ENCODE results near the gene RANBP17.

DNA sequence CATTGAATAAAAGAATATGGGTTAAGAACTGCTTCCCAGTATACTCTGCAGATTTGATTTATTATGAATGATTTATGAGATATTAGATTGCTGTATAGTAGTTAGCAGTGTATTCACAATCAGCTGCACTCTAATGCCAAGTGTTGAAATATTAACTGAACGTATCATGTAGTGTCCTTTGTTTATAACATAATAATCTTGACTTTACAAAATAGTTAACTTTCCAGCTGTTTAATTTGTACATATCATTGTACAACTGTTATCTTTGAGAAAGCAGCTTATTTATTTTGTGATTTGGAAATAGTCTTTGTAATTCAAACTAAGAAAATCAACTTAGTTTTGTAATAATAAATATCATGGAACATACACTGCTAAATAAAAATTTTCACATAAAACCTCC lies 219.5 kb downstream of the RANBP17 start:
- TF ChIP-seq CTCF (IDR thresholded peaks at IDR 0.05; ENCODE audit: insufficient read depth, low read length), result no peak
- no peak for TF ChIP-seq POLR2AphosphoS5 (IDR thresholded peaks at IDR 0.05; ENCODE audit: low read depth)
- TF ChIP-seq, protein P1, sequence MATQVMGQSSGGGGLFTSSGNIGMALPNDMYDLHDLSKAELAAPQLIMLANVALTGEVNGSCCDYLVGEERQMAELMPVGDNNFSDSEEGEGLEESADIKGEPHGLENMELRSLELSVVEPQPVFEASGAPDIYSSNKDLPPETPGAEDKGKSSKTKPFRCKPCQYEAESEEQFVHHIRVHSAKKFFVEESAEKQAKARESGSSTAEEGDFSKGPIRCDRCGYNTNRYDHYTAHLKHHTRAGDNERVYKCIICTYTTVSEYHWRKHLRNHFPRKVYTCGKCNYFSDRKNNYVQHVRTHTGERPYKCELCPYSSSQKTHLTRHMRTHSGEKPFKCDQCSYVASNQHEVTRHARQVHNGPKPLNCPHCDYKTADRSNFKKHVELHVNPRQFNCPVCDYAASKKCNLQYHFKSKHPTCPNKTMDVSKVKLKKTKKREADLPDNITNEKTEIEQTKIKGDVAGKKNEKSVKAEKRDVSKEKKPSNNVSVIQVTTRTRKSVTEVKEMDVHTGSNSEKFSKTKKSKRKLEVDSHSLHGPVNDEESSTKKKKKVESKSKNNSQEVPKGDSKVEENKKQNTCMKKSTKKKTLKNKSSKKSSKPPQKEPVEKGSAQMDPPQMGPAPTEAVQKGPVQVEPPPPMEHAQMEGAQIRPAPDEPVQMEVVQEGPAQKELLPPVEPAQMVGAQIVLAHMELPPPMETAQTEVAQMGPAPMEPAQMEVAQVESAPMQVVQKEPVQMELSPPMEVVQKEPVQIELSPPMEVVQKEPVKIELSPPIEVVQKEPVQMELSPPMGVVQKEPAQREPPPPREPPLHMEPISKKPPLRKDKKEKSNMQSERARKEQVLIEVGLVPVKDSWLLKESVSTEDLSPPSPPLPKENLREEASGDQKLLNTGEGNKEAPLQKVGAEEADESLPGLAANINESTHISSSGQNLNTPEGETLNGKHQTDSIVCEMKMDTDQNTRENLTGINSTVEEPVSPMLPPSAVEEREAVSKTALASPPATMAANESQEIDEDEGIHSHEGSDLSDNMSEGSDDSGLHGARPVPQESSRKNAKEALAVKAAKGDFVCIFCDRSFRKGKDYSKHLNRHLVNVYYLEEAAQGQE (IDR thresholded peaks at IDR 0.05; ENCODE audit: insufficient replicate concordance, low read depth), result no peak
- no peak for TF ChIP-seq GABPA (IDR thresholded peaks at IDR 0.05; ENCODE audit: low read depth)

Measured in HL-60 (cell line).